Measurements from ENCODE around the gene TMEM52. TPM values are rescaled to one million over a fixed set of nuclear protein-coding genes. Genes with fewer than 3 reads are reported as not detected.
A peak's percentile ranks its signal among the peaks of the same experiment; 100 is the strongest.

TMEM52 gene
- total RNA-seq, 2 donors from 2014 or later: 6.0 to 6.3 TPM

- H3K27me3 Mint-ChIP-seq (ENCODE audit: insufficient read depth): peaks cover 4% of the 10 kb centered on the region
- no peaks in the 10 kb centered on the region for H3K36me3 Mint-ChIP-seq (ENCODE audit: low read depth)
- Histone ChIP-seq H3K9me3 (ENCODE audit: control insufficient read depth, low read length) (peaks cover 4% of the 10 kb centered on the region), H3K9ac (ENCODE audit: extremely low read depth, low read length, poor library complexity, severe bottlenecking) (no peak overlapping the region), H3K36me3 (ENCODE audit: control insufficient read depth, insufficient read depth, low read length) (no peaks in the 10 kb centered on the region), H3K27me3 (ENCODE audit: control insufficient read depth, insufficient read depth, low read length, poor library complexity, severe bottlenecking) (no peaks in the 10 kb centered on the region), H3K4me3 (ENCODE audit: low read length) (no peak overlapping the region), H3K27ac (ENCODE audit: low read depth, low read length) (no peak overlapping the region), H3K4me1 (ENCODE audit: control insufficient read depth, insufficient read depth, low read length) (peaks cover 9% of the 10 kb centered on the region)
- peaks cover 4% of the 10 kb centered on the region for H3K9me3 Mint-ChIP-seq
- H3K4me1 Mint-ChIP-seq: peaks cover 19% of the 10 kb centered on the region
- no peak overlapping the region for H3K4me3 Mint-ChIP-seq
- TF ChIP-seq CTCF (conservative IDR thresholded peaks at IDR 0.05): no peak
- DNase-seq: no peak
- no peak overlapping the region for H3K27ac Mint-ChIP-seq
- 93 to 94% methylated on average over 6 of the region's 6 CpGs for WGBS, 2 experiments (ENCODE audit: insufficient coverage in 1 of 2, insufficient read length in 1 of 2)
These were observed 20.7 kb downstream of the TMEM52 start for GRCh38 chr1:1898246-1898933.

- Histone ChIP-seq H3K9ac (ENCODE audit: extremely low read depth, low read length, poor library complexity, severe bottlenecking) (no peak overlapping the region), H3K27me3 (ENCODE audit: control insufficient read depth, insufficient read depth, low read length, poor library complexity, severe bottlenecking) (no peaks in the 10 kb centered on the region), H3K36me3 (ENCODE audit: control insufficient read depth, insufficient read depth, low read length) (no peaks in the 10 kb centered on the region), H3K9me3 (ENCODE audit: control insufficient read depth, low read length) (no peaks in the 10 kb centered on the region), H3K4me3 (ENCODE audit: low read length) (no peak overlapping the region), H3K27ac (ENCODE audit: low read depth, low read length) (no peak overlapping the region), H3K4me1 (ENCODE audit: control insufficient read depth, insufficient read depth, low read length) (peaks cover 9% of the 10 kb centered on the region)
- Mint-ChIP-seq H3K4me1 (peaks cover 28% of the 10 kb centered on the region), H3K27ac (no peak overlapping the region), H3K27me3 (ENCODE audit: insufficient read depth) (peaks cover 2% of the 10 kb centered on the region), H3K9me3 (no peaks in the 10 kb centered on the region), H3K4me3 (peak overlapping the region; percentile 34), H3K36me3 (ENCODE audit: low read depth) (no peaks in the 10 kb centered on the region)
- DNase-seq: no peak
- 85 to 94% methylated on average over 10 to 14 of the region's 14 CpGs for WGBS, 2 experiments (ENCODE audit: insufficient coverage in 1 of 2, insufficient read length in 1 of 2)
- TF ChIP-seq CTCF (conservative IDR thresholded peaks at IDR 0.05): no peak
These were observed 23.4 kb downstream of the TMEM52 start for GRCh38 chr1:1895456-1896336.

GRCh38 chr1:1895060-1895418 is 24.0 kb downstream of the TMEM52 start:
- peak overlapping the region; percentile 40 for H3K27ac Mint-ChIP-seq
- Histone ChIP-seq H3K4me3 (ENCODE audit: low read length) (no peak overlapping the region), H3K27ac (ENCODE audit: low read depth, low read length) (peak overlapping the region; percentile 4), H3K36me3 (ENCODE audit: control insufficient read depth, insufficient read depth, low read length) (no peaks in the 10 kb centered on the region), H3K27me3 (ENCODE audit: control insufficient read depth, insufficient read depth, low read length, poor library complexity, severe bottlenecking) (no peaks in the 10 kb centered on the region), H3K9ac (ENCODE audit: extremely low read depth, low read length, poor library complexity, severe bottlenecking) (no peak overlapping the region), H3K4me1 (ENCODE audit: control insufficient read depth, insufficient read depth, low read length) (peaks cover 9% of the 10 kb centered on the region), H3K9me3 (ENCODE audit: control insufficient read depth, low read length) (no peaks in the 10 kb centered on the region)
- H3K9me3 Mint-ChIP-seq: no peaks in the 10 kb centered on the region
- WGBS, 2 experiments (ENCODE audit: insufficient coverage in 1 of 2, insufficient read length in 1 of 2): 70 to 87% methylated on average over 6 to 10 of the region's 10 CpGs
- no peak for TF ChIP-seq CTCF (conservative IDR thresholded peaks at IDR 0.05)
- peak overlapping the region; percentile 34 for H3K4me3 Mint-ChIP-seq
- H3K27me3 Mint-ChIP-seq (ENCODE audit: insufficient read depth): peaks cover 2% of the 10 kb centered on the region
- peaks cover 28% of the 10 kb centered on the region for H3K4me1 Mint-ChIP-seq
- peak; percentile 62 for DNase-seq
- no peaks in the 10 kb centered on the region for H3K36me3 Mint-ChIP-seq (ENCODE audit: low read depth)
